ENCODE data around the gene KCNQ1.

The KCNQ1 gene

GRCh38 chr11:2584812-2585565 lies 140.2 kb downstream of the KCNQ1 start:
- no peak for FAIRE-seq

GRCh38 chr11:2585566-2586086 lies 140.8 kb downstream of the KCNQ1 start:
- FAIRE-seq = no peak

GRCh38 chr11:2586087-2586792 lies 141.4 kb downstream of the KCNQ1 start:
- no peak for FAIRE-seq

- FAIRE-seq = no peak
These were observed 142.0 kb downstream of the KCNQ1 start for GRCh38 chr11:2586793-2587131.

GRCh38 chr11:2587132-2587930 lies 142.5 kb downstream of the KCNQ1 start:
- no peak for FAIRE-seq

GRCh38 chr11:2587976-2588748 lies 143.4 kb downstream of the KCNQ1 start:
- FAIRE-seq = no peak

GRCh38 chr11:2588809-2589537 lies 144.2 kb downstream of the KCNQ1 start:
- no peak for FAIRE-seq

GRCh38 chr11:2589538-2589934 lies 144.7 kb downstream of the KCNQ1 start:
- no peak for FAIRE-seq

- no peak for FAIRE-seq
These were observed 145.5 kb downstream of the KCNQ1 start for GRCh38 chr11:2590131-2590964.

- FAIRE-seq = no peak
These were observed 146.4 kb downstream of the KCNQ1 start for GRCh38 chr11:2590965-2591754.

GRCh38 chr11:2591805-2592204 lies 147.0 kb downstream of the KCNQ1 start:
- FAIRE-seq = no peak

- FAIRE-seq = no peak
These were observed 148.0 kb downstream of the KCNQ1 start for GRCh38 chr11:2592559-2593392.

GRCh38 chr11:2593393-2593950 lies 148.7 kb downstream of the KCNQ1 start:
- no peak for FAIRE-seq

GRCh38 chr11:2594267-2594666 lies 149.5 kb downstream of the KCNQ1 start:
- FAIRE-seq = no peak

GRCh38 chr11:2595204-2595603 lies 150.4 kb downstream of the KCNQ1 start:
- no peak for FAIRE-seq

GRCh38 chr11:2599561-2600189 lies 154.9 kb downstream of the KCNQ1 start:
- no peak for FAIRE-seq

GRCh38 chr11:2609345-2609744 lies 164.5 kb downstream of the KCNQ1 start:
- no peak for FAIRE-seq

GRCh38 chr11:2612884-2613571 lies 168.2 kb downstream of the KCNQ1 start:
- no peak for FAIRE-seq

All from G401.6 (cell line).